ENCODE results near the gene AKAP8L.
"Not testable (repeated sequence)": the region's sequence is repeated elsewhere in the genome, so short reads cannot be mapped to it uniquely, and the experiment has no call there.

AKAP8L gene

GRCh38 chr19:15354566-15355296 is 64.1 kb downstream of the AKAP8L start:
- no peak overlapping the region for H3K9ac ChIP-seq (ENCODE audit: low read depth, low read length)
- no peaks in the 10 kb centered on the region for H3K27me3 ChIP-seq (ENCODE audit: control insufficient read depth, insufficient read depth, low read length)
- H3K9me3 ChIP-seq (replicated peaks; ENCODE audit: low read length): no peaks in the 10 kb centered on the region
- H3K36me3 ChIP-seq (ENCODE audit: insufficient read depth, low read length): peaks cover 50% of the 10 kb centered on the region
- no peak overlapping the region for H3K4me2 ChIP-seq (ENCODE audit: low read length)
- peaks cover 12% of the 10 kb centered on the region for H3K4me1 ChIP-seq (ENCODE audit: control insufficient read depth, insufficient read depth, low read length)
- H3K4me3 ChIP-seq (ENCODE audit: low read length): no peak overlapping the region

GRCh38 chr19:15353908-15354307 is 64.9 kb downstream of the AKAP8L start:
- H3K27me3 ChIP-seq (ENCODE audit: control insufficient read depth, insufficient read depth, low read length): no peaks in the 10 kb centered on the region
- no peaks in the 10 kb centered on the region for H3K9me3 ChIP-seq (replicated peaks; ENCODE audit: low read length)
- H3K4me3 ChIP-seq (ENCODE audit: low read length): no peak overlapping the region
- H3K36me3 ChIP-seq (ENCODE audit: insufficient read depth, low read length): peaks cover 45% of the 10 kb centered on the region
- H3K9ac ChIP-seq (ENCODE audit: low read depth, low read length): no peak overlapping the region
- no peak overlapping the region for H3K4me2 ChIP-seq (ENCODE audit: low read length)
- H3K4me1 ChIP-seq (ENCODE audit: control insufficient read depth, insufficient read depth, low read length): peaks cover 3% of the 10 kb centered on the region

GRCh38 chr19:15352535-15352934 is 66.3 kb downstream of the AKAP8L start:
- not testable (repeated sequence) for H3K27me3 ChIP-seq (ENCODE audit: control insufficient read depth, insufficient read depth, low read length); H3K9me3 ChIP-seq (replicated peaks; ENCODE audit: low read length); H3K4me1 ChIP-seq (ENCODE audit: control insufficient read depth, insufficient read depth, low read length); H3K4me2 ChIP-seq (ENCODE audit: low read length); H3K9ac ChIP-seq (ENCODE audit: low read depth, low read length); H3K4me3 ChIP-seq (ENCODE audit: low read length)
- H3K36me3 ChIP-seq (ENCODE audit: insufficient read depth, low read length): peaks cover 31% of the 10 kb centered on the region

GRCh38 chr19:15341328-15341727 is 77.5 kb downstream of the AKAP8L start:
- not testable (repeated sequence) for H3K4me1 ChIP-seq (ENCODE audit: control insufficient read depth, insufficient read depth, low read length); H3K9me3 ChIP-seq (replicated peaks; ENCODE audit: low read length); H3K27me3 ChIP-seq (ENCODE audit: control insufficient read depth, insufficient read depth, low read length); H3K4me3 ChIP-seq (ENCODE audit: low read length); H3K36me3 ChIP-seq (ENCODE audit: insufficient read depth, low read length); H3K9ac ChIP-seq (ENCODE audit: low read depth, low read length); H3K4me2 ChIP-seq (ENCODE audit: low read length)

- Histone ChIP-seq H3K4me3 (ENCODE audit: low read length) (no peak overlapping the region), H3K36me3 (ENCODE audit: insufficient read depth, low read length) (peaks cover 3% of the 10 kb centered on the region), H3K4me2 (ENCODE audit: low read length) (no peak overlapping the region), H3K9me3 (replicated peaks; ENCODE audit: low read length) (no peaks in the 10 kb centered on the region), H3K27me3 (ENCODE audit: control insufficient read depth, insufficient read depth, low read length) (no peaks in the 10 kb centered on the region), H3K4me1 (ENCODE audit: control insufficient read depth, insufficient read depth, low read length) (peaks cover 6% of the 10 kb centered on the region), H3K9ac (ENCODE audit: low read depth, low read length) (no peak overlapping the region)
Measured at GRCh38 chr19:15340086-15340485, 78.7 kb downstream of the AKAP8L start.

GRCh38 chr19:15337202-15337601 is 81.6 kb downstream of the AKAP8L start:
- Histone ChIP-seq H3K4me2 (ENCODE audit: low read length) (peak overlapping the region; percentile 12), H3K4me1 (ENCODE audit: control insufficient read depth, insufficient read depth, low read length) (peaks cover 12% of the 10 kb centered on the region), H3K9me3 (replicated peaks; ENCODE audit: low read length) (no peaks in the 10 kb centered on the region), H3K9ac (ENCODE audit: low read depth, low read length) (no peak overlapping the region), H3K4me3 (ENCODE audit: low read length) (no peak overlapping the region), H3K27me3 (ENCODE audit: control insufficient read depth, insufficient read depth, low read length) (no peaks in the 10 kb centered on the region), H3K36me3 (ENCODE audit: insufficient read depth, low read length) (peaks cover 3% of the 10 kb centered on the region)

GRCh38 chr19:15335992-15336391 is 82.8 kb downstream of the AKAP8L start:
- H3K27me3 ChIP-seq (ENCODE audit: control insufficient read depth, insufficient read depth, low read length); H3K4me2 ChIP-seq (ENCODE audit: low read length); H3K4me3 ChIP-seq (ENCODE audit: low read length); H3K9ac ChIP-seq (ENCODE audit: low read depth, low read length); H3K9me3 ChIP-seq (replicated peaks; ENCODE audit: low read length); H3K36me3 ChIP-seq (ENCODE audit: insufficient read depth, low read length): not testable (repeated sequence)
- peaks cover 12% of the 10 kb centered on the region for H3K4me1 ChIP-seq (ENCODE audit: control insufficient read depth, insufficient read depth, low read length)

- H3K4me3 ChIP-seq (ENCODE audit: low read length): peak within 1 kb of the TSS; percentile 100
- H3K36me3 ChIP-seq (ENCODE audit: insufficient read depth, low read length): no peaks in the 10 kb centered on the region
- peak within 1 kb of the TSS; percentile 96 for H3K9ac ChIP-seq (ENCODE audit: low read depth, low read length)
- H3K4me1 ChIP-seq (ENCODE audit: control insufficient read depth, insufficient read depth, low read length): peaks cover 35% of the 10 kb centered on the region
- no peaks in the 10 kb centered on the region for H3K27me3 ChIP-seq (ENCODE audit: control insufficient read depth, insufficient read depth, low read length)
- no peaks in the 10 kb centered on the region for H3K9me3 ChIP-seq (replicated peaks; ENCODE audit: low read length)
- peak within 1 kb of the TSS; percentile 100 for H3K4me2 ChIP-seq (ENCODE audit: low read length)
Measured at GRCh38 chr19:15332311-15332996, 86.3 kb downstream of the AKAP8L start, which contains the start of gene BRD4. Gene BRD4, minus strand, starts transcription at chr19:15332539. Its CDS starts 59,440 bp downstream, at chr19:15273099.

GRCh38 chr19:15331419-15332310 is 87.1 kb downstream of the AKAP8L start:
- peak overlapping the region; percentile 86 for H3K4me2 ChIP-seq (ENCODE audit: low read length)
- H3K27me3 ChIP-seq (ENCODE audit: control insufficient read depth, insufficient read depth, low read length): no peaks in the 10 kb centered on the region
- peak overlapping the region; percentile 100 for H3K4me3 ChIP-seq (ENCODE audit: low read length)
- no peaks in the 10 kb centered on the region for H3K9me3 ChIP-seq (replicated peaks; ENCODE audit: low read length)
- H3K9ac ChIP-seq (ENCODE audit: low read depth, low read length): peak overlapping the region; percentile 96
- no peaks in the 10 kb centered on the region for H3K36me3 ChIP-seq (ENCODE audit: insufficient read depth, low read length)
- peaks cover 38% of the 10 kb centered on the region for H3K4me1 ChIP-seq (ENCODE audit: control insufficient read depth, insufficient read depth, low read length)

GRCh38 chr19:15330801-15331418 is 87.9 kb downstream of the AKAP8L start:
- peaks cover 44% of the 10 kb centered on the region for H3K4me1 ChIP-seq (ENCODE audit: control insufficient read depth, insufficient read depth, low read length)
- H3K9me3 ChIP-seq (replicated peaks; ENCODE audit: low read length): no peaks in the 10 kb centered on the region
- H3K36me3 ChIP-seq (ENCODE audit: insufficient read depth, low read length): no peaks in the 10 kb centered on the region
- H3K27me3 ChIP-seq (ENCODE audit: control insufficient read depth, insufficient read depth, low read length): no peaks in the 10 kb centered on the region
- peak overlapping the region; percentile 86 for H3K4me2 ChIP-seq (ENCODE audit: low read length)
- H3K9ac ChIP-seq (ENCODE audit: low read depth, low read length): peak overlapping the region; percentile 96
- peak overlapping the region; percentile 100 for H3K4me3 ChIP-seq (ENCODE audit: low read length)

Data from skeletal muscle satellite cell (primary cell).